GM12874 (cell line): ENCODE results near the gene XYLT1.

Source experiments
- TF ChIP-seq, protein P1 (sequence below): IDR thresholded peaks from 2 replicates; pipeline ENCODE4 v1.5.1; 2011; ENCODE audit warnings: low read depth, mild to moderate bottlenecking, control low read depth, low read length, moderate library complexity; ENCODE audit not compliant: insufficient read depth

XYLT1 gene

DNA sequence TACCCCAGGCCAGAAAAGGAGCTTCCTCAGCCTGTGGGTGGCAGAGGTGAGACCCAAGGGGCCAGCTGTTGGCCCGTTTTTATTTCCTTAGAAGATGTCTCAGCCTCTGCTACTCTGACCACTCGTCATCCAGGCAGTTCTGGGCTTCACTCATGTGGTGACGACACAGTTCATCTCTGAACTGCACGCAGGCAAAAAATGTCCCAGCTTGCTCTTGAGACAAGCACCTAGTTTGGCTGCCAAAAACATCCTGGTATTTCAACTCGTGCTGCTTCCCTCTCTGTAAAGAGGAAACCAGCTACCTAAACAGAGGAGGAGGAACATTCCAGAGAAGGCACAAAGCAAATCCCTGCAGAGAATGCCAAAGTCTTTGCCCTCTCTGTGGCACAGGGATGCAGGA is 125.7 kb downstream of the XYLT1 start:
- TF ChIP-seq, protein P1, sequence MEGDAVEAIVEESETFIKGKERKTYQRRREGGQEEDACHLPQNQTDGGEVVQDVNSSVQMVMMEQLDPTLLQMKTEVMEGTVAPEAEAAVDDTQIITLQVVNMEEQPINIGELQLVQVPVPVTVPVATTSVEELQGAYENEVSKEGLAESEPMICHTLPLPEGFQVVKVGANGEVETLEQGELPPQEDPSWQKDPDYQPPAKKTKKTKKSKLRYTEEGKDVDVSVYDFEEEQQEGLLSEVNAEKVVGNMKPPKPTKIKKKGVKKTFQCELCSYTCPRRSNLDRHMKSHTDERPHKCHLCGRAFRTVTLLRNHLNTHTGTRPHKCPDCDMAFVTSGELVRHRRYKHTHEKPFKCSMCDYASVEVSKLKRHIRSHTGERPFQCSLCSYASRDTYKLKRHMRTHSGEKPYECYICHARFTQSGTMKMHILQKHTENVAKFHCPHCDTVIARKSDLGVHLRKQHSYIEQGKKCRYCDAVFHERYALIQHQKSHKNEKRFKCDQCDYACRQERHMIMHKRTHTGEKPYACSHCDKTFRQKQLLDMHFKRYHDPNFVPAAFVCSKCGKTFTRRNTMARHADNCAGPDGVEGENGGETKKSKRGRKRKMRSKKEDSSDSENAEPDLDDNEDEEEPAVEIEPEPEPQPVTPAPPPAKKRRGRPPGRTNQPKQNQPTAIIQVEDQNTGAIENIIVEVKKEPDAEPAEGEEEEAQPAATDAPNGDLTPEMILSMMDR = no peak

DNA sequence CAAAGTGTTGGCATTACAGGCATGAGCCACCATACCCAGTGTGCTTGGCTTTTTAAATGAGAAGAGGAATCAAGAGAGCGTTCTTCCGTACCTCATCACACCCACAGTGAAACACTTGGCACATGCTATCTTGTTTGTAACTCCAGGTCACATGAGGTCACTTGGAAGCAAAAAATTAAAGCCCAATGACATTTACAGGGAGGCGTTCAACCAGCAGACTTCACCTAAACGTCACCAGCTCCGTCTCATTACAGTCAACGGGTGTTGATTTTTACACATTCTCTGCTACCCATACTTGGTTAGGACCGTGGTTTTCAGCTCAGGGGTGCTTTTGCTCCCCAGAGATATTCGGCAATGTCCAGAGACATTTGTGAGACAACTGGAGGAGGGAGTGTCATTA is 127.0 kb downstream of the XYLT1 start:
- TF ChIP-seq, protein P1 = no peak

DNA sequence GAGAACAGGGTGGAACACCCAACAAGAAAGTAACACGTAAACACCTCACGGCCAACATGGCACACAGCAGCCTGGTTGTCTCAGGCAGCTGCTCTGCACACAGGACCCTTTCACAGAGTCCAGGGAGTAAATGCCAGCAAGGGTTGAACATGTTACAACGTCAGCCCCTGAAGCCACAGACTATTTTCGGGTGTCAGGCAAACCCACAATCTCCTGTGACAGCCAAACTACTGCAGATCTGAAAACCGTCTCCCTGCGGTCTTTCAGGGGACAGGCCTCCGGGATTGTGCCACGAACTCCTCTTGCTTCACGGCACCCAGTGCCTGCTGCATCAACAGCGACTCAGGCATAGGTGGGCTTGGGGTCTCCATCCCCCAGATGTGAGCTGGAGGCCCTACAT is 127.7 kb downstream of the XYLT1 start:
- TF ChIP-seq, protein P1 = no peak

DNA sequence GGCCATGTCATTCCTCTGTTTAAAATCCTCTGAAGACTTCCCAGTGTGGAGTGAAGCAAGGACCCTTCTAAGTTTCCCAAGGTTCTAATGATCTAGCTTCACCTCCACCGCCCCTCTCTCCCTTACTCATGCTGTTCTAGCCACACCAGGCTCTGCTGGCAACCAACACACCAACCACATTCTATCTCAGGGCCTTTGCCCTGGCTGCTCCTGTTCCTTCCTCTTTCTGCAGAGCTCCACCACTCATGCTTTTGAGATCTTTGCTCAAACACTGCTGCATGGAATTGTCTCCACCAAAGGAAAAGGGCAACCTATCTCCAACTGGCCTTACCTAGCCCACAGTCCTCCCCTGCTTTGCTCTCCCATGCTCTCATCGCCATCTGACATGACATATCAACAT is 128.7 kb downstream of the XYLT1 start:
- TF ChIP-seq, protein P1 = no peak

DNA sequence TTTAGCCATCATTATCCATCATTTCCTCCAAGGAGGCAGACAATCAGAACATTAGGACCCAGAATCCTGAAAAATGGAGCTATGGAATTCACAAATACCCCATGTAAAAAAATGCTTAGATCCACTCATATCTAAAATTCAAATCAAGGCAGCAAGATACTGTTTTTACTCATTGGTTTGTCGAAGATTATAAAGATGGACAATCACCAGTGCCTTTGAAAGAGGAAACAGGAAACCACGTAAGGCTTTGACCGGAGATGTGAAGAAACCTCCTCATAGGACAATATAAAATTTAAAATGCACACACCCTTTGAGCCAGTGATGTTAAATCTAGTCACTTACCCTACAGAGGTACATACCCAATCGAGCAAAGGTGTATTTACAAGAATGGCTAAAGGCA is 130.0 kb downstream of the XYLT1 start:
- TF ChIP-seq, protein P1 = no peak

DNA sequence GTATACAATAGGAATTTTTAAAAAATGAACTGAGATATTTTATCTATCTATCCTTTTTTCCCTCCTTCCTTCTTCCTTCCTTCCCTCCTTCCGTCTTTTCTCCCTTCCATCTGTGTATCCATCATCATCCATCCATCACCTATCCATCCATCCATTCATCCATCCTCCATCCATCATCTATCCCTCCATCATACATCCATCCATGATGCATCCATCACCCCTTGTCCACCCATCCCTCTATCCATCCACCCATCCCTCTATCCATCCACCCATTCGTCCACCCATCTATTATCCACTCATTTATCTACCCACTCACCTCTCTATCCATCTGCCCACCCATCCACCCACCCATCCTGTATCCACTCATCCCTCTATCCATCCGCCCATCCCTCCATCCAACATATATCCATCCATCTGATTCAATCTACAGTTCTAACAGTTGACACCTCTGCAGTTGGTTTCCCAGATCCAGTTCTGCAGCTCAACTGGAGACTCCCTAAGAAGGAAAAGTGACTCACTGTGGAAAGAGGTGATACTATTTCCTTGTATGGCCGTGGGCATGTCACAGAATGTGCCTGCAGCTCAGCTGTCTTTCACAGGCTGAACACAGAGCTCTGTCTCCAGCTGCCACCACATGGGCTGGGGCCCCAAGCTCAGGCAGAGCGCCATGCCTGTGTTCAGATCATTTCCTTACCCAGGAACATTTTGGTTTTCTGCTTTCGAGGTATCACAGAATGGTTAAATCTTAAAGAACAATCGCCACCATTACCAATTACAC is 130.8 kb downstream of the XYLT1 start:
- TF ChIP-seq, protein P1 = no peak

DNA sequence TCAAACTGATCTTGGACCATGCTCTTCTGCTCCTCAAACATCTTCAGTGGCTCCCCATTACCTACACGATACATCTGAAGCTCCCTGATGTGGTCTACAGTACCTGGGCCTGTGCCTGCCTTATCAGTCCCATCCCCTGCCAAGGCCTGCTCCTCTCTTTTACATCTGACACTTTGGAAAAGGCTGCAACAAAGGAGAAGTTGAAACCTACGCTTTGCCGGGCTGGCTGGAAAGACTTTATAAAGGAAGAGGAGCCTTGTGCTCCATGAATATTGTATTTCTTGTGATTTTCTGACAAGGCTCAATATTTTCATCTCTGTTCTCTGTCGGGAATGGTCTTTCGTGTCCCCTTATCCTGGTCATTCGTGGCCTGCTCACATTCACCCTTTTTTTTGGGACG is 132.5 kb downstream of the XYLT1 start:
- TF ChIP-seq, protein P1 = no peak
